K562 (cell line): ENCODE measurements around the gene MTA1. TPM values are rescaled to one million over a fixed set of nuclear protein-coding genes. Genes with fewer than 3 reads are reported as not detected.

Experiments used
- ATAC-seq: fragments of 200-7000 bp; cut with Tn5 transposase; 3 replicates; pipeline ENCODE4 v1.9.1; 2020; ENCODE audit warnings: moderate library complexity
- BruUV-seq: library from RNA; stranded (reverse); fragments of 400-500 nt; replicated peaks from 2 replicates; lab custom pipeline; 2021; lab: Mats Ljungman, UMichigan
- CTCF ChIA-PET: fragments of 300-600 bp; formaldehyde crosslinking; extraction: SDS; loops from one replicate; lab custom pipeline; 2021; ENCODE audit warnings: low intra/inter-chr PET ratio; lab: Yijun Ruan, JAX
- POLR2A ChIA-PET: fragments of 300-600, 350-650 bp; sonication (Branson Sonifier 250); formaldehyde crosslinking; extraction: SDS; loops from one replicate; lab custom pipeline; 2021; ENCODE audit warnings: antibody characterized with exemption, inconsistent platforms; lab: Yijun Ruan, JAX
- DNase-seq, 4 experiments: peaks; one replicate each; pipeline versions ENCODE4 v3.0.0 to v3.0.0-alpha.2; 2011 to 2018; ENCODE audit warnings: low spot score in 3 of 4, mixed read lengths in 3 of 4; ENCODE audit errors: extremely low read depth in 1 of 4
- FAIRE-seq: peaks from 2 replicates; lab custom pipeline; 2011; peaks lifted over from hg19 to GRCh38; lab: Jason Lieb, UNC
- H2AFZ ChIP-seq: 2 replicates; pipeline ENCODE4 v1.6.0; 2011; ENCODE audit warnings: low read depth, low read length, control low read depth, inconsistent platforms
- H3K27ac ChIP-seq: fragments of 200-600 bp; 3 replicates; pipeline ENCODE4 v1.8.0; 2011; ENCODE audit warnings: low read depth, mild to moderate bottlenecking, control low read depth, inconsistent platforms, low read length, moderate library complexity, mixed read lengths; ENCODE audit errors: extremely low read depth
- H3K27me3 ChIP-seq, 2 experiments: fragments of 300-600 bp in 1 of 2; 2 replicates in 1 of 2; 3 replicates in 1 of 2; pipeline versions ENCODE4 v1.6.0 to v1.8.0; 2011; ENCODE audit warnings: inconsistent platforms in 2 of 2, low read length in 2 of 2, mild to moderate bottlenecking in 1 of 2, mixed read lengths in 1 of 2, moderate library complexity in 1 of 2; ENCODE audit not compliant: control insufficient read depth in 2 of 2, insufficient read depth in 2 of 2
- H3K36me3 ChIP-seq: fragments of 300-600 bp; 3 replicates; pipeline ENCODE4 v1.8.0; 2011; ENCODE audit warnings: mild to moderate bottlenecking, low read length, inconsistent platforms; ENCODE audit not compliant: control insufficient read depth, insufficient read depth
- H3K4me1 ChIP-seq, 2 experiments: fragments of 200-600 bp in 1 of 2; replicated peaks in 1 of 2; 2 replicates in 1 of 2; 3 replicates in 1 of 2; pipeline versions ENCODE4 v1.5.1 to v1.8.0; 2011; ENCODE audit warnings: inconsistent platforms in 2 of 2, low read length in 2 of 2, mild to moderate bottlenecking in 1 of 2, mixed read lengths in 1 of 2, moderate library complexity in 1 of 2; ENCODE audit not compliant: control insufficient read depth in 2 of 2, insufficient read depth in 2 of 2
- H3K4me2 ChIP-seq: 2 replicates; pipeline ENCODE4 v1.6.1; 2011; ENCODE audit warnings: low read length, control low read depth, inconsistent platforms, mixed read lengths; ENCODE audit not compliant: insufficient read depth
- H3K4me3 ChIP-seq: fragments of 200-600 bp; sonication (generic), shearing (Covaris generic); 2 replicates; pipeline ENCODE4 v1.5.1; 2016; ENCODE audit warnings: control low read depth, inconsistent platforms
- H3K79me2 ChIP-seq: fragments of 200-600 bp; 3 replicates; pipeline ENCODE4 v1.8.0; 2011; ENCODE audit warnings: low read length, inconsistent platforms; ENCODE audit not compliant: control insufficient read depth, insufficient read depth
- H3K9ac ChIP-seq, 2 experiments: 2 replicates each; pipeline versions ENCODE4 v1.6.0 to v1.6.1; 2011; ENCODE audit warnings: low read depth in 2 of 2, low read length in 2 of 2, control low read depth in 1 of 2, inconsistent platforms in 1 of 2, mild to moderate bottlenecking in 1 of 2, mixed read lengths in 1 of 2; ENCODE audit not compliant: insufficient read depth in 1 of 2
- H3K9me1 ChIP-seq: one replicate; pipeline ENCODE4 v1.6.0; 2011; ENCODE audit warnings: inconsistent platforms, mild to moderate bottlenecking, low read length, moderate library complexity; ENCODE audit not compliant: control insufficient read depth, insufficient read depth
- H3K9me3 ChIP-seq: replicated peaks from 2 replicates; pipeline ENCODE4 v1.5.1; 2011; ENCODE audit warnings: low read depth, low read length, inconsistent platforms; ENCODE audit not compliant: control insufficient read depth, insufficient read depth
- H4K20me1 ChIP-seq: replicated peaks from 2 replicates; pipeline ENCODE4 v1.6.1; 2011; ENCODE audit warnings: low read length, inconsistent platforms, mixed read lengths; ENCODE audit not compliant: control insufficient read depth, insufficient read depth
- CAMTA2 ChIP-seq: fragments of 250-450 bp; sonication (Bioruptor Pico); conservative IDR thresholded peaks from 2 replicates; pipeline ENCODE4 v1.5.1; 2022
- ELF2 ChIP-seq: fragments of 250-450 bp; sonication (Bioruptor Pico); IDR thresholded peaks from 2 replicates; pipeline ENCODE4 v1.5.0; 2021; ENCODE audit warnings: mild to moderate bottlenecking
- FOXA1 ChIP-seq: fragments of 450-650 bp; IDR thresholded peaks from 2 replicates; pipeline ENCODE4 v1.6.1; 2016; ENCODE audit warnings: mild to moderate bottlenecking, borderline replicate concordance
- RBFOX2 ChIP-seq: fragments of 200-400 bp; formaldehyde crosslinking; IDR thresholded peaks from 2 replicates; pipeline ENCODE4 v1.6.1; 2017; ENCODE audit warnings: low read depth, mild to moderate bottlenecking, low read length, moderate library complexity
- ZFP91 ChIP-seq: sonication (generic); formaldehyde crosslinking; IDR thresholded peaks from 2 replicates; pipeline ENCODE4 v1.8.0; 2022; ENCODE audit warnings: mild to moderate bottlenecking, missing genetic modification reagents
- WGBS: fragments of 100-300 bp; shearing (Covaris generic); methylation state at CpG from one replicate; pipeline ENCODE4 v1.1.6; 2016; ENCODE audit warnings: low coverage, mixed read lengths; ENCODE audit not compliant: insufficient coverage; ENCODE audit errors: missing lambda C conversion rate; 5-methylcytosine and 5-hydroxymethylcytosine counted together
- in situ Hi-C: fragments of 300-500 bp; cut with MboI; formaldehyde crosslinking; loops from 4 replicates; pipeline ENCODE4 v1.15.0; 2018; ENCODE audit warnings: inconsistent platforms, mixed read lengths
- intact Hi-C: fragments of 100-400 bp; cut with micrococcal nuclease; formaldehyde crosslinking; loops from 2 replicates; pipeline ENCODE4 v1.14.2; 2022
- polyA plus RNA-seq, 8 experiments: library from polyadenylated mRNA; depleted of rRNA in 4 of 8; stranded (reverse) in 5 of 8; unstranded in 3 of 8; fragments of >200 nt; fragmentation: Nextera tagmentation in 2 of 8; fragmentation: Illumina TruSeq in 1 of 8; extraction: Ambion mirVana in 2 of 8; extraction: Trizol in 1 of 8; gene quantifications; 2 replicates each; pipeline versions ENCODE4 v1.2.1 to v1.2.3, GENCODE V29; 2011 to 2014; ENCODE audit warnings: inconsistent platforms in 1 of 8, missing spikeins in 1 of 8
- total RNA-seq, 7 experiments: library from RNA; depleted of rRNA in 6 of 7; stranded (reverse); fragments of >200 nt in 6 of 7; fragmentation: Illumina TruSeq in 2 of 7; extraction: Trizol in 2 of 7; gene quantifications; 2 replicates each; pipeline versions ENCODE4 v1.2.1 to v1.2.3, GENCODE V29; 2011 to 2021; ENCODE audit warnings: low replicate concordance in 1 of 7

The MTA1 gene
- total and polyA plus RNA-seq, 9 of the 15 experiments (the other 6 are each of a cell fraction or from before 2014, with no cell fraction given): 0.13 to 118 (median 32.3) TPM

GRCh38 chr14:105424861-105425260 lies 5.2 kb downstream of the MTA1 start:
- Histone ChIP-seq H3K9ac (no peak overlapping the region), H3K79me2 (peaks cover 87% of the 10 kb centered on the region), H2AFZ (no peak overlapping the region), H4K20me1 (no peaks in the 10 kb centered on the region), H3K4me2 (no peak overlapping the region), H3K4me1 (peaks cover 8 to 53% of the 10 kb centered on the region in 2 experiments; a peak in 4 of 5 replicates), H3K27ac (no peak overlapping the region), H3K9me3 (no peaks in the 10 kb centered on the region; the same call in 1 of the 2 replicates), H3K9me1 (peaks cover 6% of the 10 kb centered on the region), H3K36me3 (peaks cover 55% of the 10 kb centered on the region; the same call in 2 of the 3 replicates), H3K4me3 (no peak overlapping the region), H3K27me3 (no peaks in the 10 kb centered on the region)
- no peak for ATAC-seq
- intact Hi-C loops (no loop called here), in situ Hi-C loops (no loop called here)
- no peak for FAIRE-seq
- WGBS: 100% methylated on average over 2 of the region's 12 CpGs
- DNase-seq: no peak
- POLR2A ChIA-PET: interaction anchor here (0.6 kb wide), 1 partner anchor 52 kb away, joined by 3 read pairs; no protein-coding TSS in a partner anchor
- CTCF ChIA-PET: no interaction called here
- TF ChIP-seq CAMTA2 (no peak), RBFOX2 (0 out of 2 replicates have a peak, but pooled peaks have one; percentile 41), ZFP91 (CRISPR knock-in tag) (no peak)
- no TSS peak for BruUV-seq

- Histone ChIP-seq H3K9me3 (no peaks in the 10 kb centered on the region; the same call in 1 of the 2 replicates), H4K20me1 (no peaks in the 10 kb centered on the region), H3K9ac (no peak overlapping the region), H3K4me3 (no peak overlapping the region), H3K9me1 (peaks cover 6% of the 10 kb centered on the region), H3K27ac (no peak overlapping the region), H3K4me2 (no peak overlapping the region), H2AFZ (no peak overlapping the region), H3K27me3 (no peaks in the 10 kb centered on the region), H3K4me1 (peaks cover 7 to 47% of the 10 kb centered on the region in 2 experiments; a peak in 4 of 5 replicates), H3K79me2 (peaks cover 90% of the 10 kb centered on the region), H3K36me3 (peaks cover 65% of the 10 kb centered on the region)
- FAIRE-seq: no peak
- no peak for TF ChIP-seq FOXA1
- no peak for TF ChIP-seq ELF2 (CRISPR knock-in tag)
- in situ Hi-C loops: no loop called here
- ChIA-PET CTCF (no interaction called here), POLR2A (interaction anchor here (0.6 kb wide), 1 partner anchor 31 kb away, joined by 3 read pairs; no protein-coding TSS in a partner anchor)
- WGBS: 95% methylated on average over 4 of the region's 23 CpGs
- intact Hi-C loops: no loop called here
- no TSS peak for BruUV-seq
- no peak for ATAC-seq
- no peak for DNase-seq
Measured at GRCh38 chr14:105425823-105426247, 6.2 kb downstream of the MTA1 start.
